ENCODE results near the gene NPB.

NPB gene

DNA sequence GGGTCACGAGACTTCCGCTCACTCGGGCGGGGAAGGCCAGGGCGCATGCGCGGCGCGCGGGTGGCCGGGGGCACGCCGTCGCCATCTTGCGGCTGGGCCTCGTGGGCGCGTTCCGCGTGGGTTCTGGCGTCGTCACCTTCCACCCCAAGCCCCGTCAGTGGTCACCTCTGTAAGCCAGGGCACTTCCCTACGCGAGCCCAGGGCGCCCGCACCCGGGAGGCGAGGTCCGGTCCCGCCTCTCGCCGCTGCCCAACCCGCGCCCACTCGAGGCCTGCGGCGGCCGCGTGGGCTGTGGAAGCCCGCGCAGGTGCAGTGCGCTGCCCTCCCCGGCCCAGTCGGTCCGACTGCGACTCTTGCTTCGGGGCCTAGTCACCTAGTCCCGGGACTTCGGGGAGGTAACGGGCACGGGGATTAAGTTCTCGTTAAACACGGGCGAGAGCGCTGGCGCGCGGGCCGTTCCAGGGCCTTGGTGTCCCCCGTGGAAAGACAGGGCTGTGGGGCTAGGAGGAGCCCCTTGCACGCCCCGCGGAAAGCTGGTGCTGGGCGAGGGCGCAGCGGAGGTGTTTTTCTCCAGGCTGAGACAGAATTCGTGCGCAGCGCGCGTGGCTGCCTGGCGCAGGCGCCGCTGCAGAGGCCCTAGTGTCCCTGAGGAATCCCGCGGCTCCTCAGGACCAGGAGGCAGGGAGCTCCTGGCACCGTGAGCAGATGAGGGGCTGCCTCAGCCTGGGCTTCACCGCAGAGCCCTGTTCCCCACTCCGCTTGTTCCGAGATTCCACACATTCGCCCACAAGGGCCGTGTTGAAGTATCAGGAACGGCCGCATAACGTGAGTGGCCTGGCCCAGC is 30.4 kb upstream of the NPB start (continued):
- TF ChIP-seq SP7 (tag by site-specific recombination; IDR thresholded peaks at IDR 0.05) (peak; percentile 42), IKZF3 (tag by site-specific recombination; IDR thresholded peaks at IDR 0.05) (peak; percentile 49; the same call in 1 of the 2 replicates), ZNF830 (tag by site-specific recombination; IDR thresholded peaks at IDR 0.05; ENCODE audit: low read depth) (no peak), WT1 (tag by site-specific recombination; IDR thresholded peaks at IDR 0.05) (no peak; the same call in 1 of the 2 replicates), ZNF670 (tag by site-specific recombination; IDR thresholded peaks at IDR 0.05; ENCODE audit: low read depth) (no peak), ZNF175 (tag by site-specific recombination; IDR thresholded peaks at IDR 0.05) (no peak), ZNF555 (tag by site-specific recombination; conservative IDR thresholded peaks at IDR 0.05) (no peak), ZNF776 (tag by site-specific recombination; IDR thresholded peaks at IDR 0.05; ENCODE audit: borderline replicate concordance) (no peak), ZNF654 (tag by site-specific recombination; IDR thresholded peaks at IDR 0.05; ENCODE audit: low read depth) (no peak), GLIS1 (tag by site-specific recombination; IDR thresholded peaks at IDR 0.05) (peak; percentile 60), ZBTB17 (tag by site-specific recombination; IDR thresholded peaks at IDR 0.05) (no peak), ZNF416 (tag by site-specific recombination; IDR thresholded peaks at IDR 0.05) (no peak), ZNF701 (tag by site-specific recombination; IDR thresholded peaks at IDR 0.05) (no peak), TRIM28 (IDR thresholded peaks at IDR 0.05; ENCODE audit: borderline replicate concordance, low read length) (peak; percentile 13; the same call in 1 of the 2 replicates), BCL11B (tag by site-specific recombination; IDR thresholded peaks at IDR 0.05; ENCODE audit: low read depth) (peak; percentile 24; the same call in 1 of the 2 replicates), ZNF426 (tag by site-specific recombination; IDR thresholded peaks at IDR 0.05) (no peak)
- TF ChIP-seq, protein P1, sequence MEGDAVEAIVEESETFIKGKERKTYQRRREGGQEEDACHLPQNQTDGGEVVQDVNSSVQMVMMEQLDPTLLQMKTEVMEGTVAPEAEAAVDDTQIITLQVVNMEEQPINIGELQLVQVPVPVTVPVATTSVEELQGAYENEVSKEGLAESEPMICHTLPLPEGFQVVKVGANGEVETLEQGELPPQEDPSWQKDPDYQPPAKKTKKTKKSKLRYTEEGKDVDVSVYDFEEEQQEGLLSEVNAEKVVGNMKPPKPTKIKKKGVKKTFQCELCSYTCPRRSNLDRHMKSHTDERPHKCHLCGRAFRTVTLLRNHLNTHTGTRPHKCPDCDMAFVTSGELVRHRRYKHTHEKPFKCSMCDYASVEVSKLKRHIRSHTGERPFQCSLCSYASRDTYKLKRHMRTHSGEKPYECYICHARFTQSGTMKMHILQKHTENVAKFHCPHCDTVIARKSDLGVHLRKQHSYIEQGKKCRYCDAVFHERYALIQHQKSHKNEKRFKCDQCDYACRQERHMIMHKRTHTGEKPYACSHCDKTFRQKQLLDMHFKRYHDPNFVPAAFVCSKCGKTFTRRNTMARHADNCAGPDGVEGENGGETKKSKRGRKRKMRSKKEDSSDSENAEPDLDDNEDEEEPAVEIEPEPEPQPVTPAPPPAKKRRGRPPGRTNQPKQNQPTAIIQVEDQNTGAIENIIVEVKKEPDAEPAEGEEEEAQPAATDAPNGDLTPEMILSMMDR (tag by site-specific recombination; IDR thresholded peaks at IDR 0.05), result peak; percentile 95
- TF ChIP-seq, protein P2, sequence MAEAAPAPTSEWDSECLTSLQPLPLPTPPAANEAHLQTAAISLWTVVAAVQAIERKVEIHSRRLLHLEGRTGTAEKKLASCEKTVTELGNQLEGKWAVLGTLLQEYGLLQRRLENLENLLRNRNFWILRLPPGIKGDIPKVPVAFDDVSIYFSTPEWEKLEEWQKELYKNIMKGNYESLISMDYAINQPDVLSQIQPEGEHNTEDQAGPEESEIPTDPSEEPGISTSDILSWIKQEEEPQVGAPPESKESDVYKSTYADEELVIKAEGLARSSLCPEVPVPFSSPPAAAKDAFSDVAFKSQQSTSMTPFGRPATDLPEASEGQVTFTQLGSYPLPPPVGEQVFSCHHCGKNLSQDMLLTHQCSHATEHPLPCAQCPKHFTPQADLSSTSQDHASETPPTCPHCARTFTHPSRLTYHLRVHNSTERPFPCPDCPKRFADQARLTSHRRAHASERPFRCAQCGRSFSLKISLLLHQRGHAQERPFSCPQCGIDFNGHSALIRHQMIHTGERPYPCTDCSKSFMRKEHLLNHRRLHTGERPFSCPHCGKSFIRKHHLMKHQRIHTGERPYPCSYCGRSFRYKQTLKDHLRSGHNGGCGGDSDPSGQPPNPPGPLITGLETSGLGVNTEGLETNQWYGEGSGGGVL (tag by site-specific recombination; IDR thresholded peaks at IDR 0.05), result peak; percentile 51; the same call in 1 of the 2 replicates
- TF ChIP-seq, protein P3, sequence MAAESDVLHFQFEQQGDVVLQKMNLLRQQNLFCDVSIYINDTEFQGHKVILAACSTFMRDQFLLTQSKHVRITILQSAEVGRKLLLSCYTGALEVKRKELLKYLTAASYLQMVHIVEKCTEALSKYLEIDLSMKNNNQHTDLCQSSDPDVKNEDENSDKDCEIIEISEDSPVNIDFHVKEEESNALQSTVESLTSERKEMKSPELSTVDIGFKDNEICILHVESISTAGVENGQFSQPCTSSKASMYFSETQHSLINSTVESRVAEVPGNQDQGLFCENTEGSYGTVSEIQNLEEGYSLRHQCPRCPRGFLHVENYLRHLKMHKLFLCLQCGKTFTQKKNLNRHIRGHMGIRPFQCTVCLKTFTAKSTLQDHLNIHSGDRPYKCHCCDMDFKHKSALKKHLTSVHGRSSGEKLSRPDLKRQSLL (tag by site-specific recombination; IDR thresholded peaks at IDR 0.05), result no peak
- TF ChIP-seq, protein P4, sequence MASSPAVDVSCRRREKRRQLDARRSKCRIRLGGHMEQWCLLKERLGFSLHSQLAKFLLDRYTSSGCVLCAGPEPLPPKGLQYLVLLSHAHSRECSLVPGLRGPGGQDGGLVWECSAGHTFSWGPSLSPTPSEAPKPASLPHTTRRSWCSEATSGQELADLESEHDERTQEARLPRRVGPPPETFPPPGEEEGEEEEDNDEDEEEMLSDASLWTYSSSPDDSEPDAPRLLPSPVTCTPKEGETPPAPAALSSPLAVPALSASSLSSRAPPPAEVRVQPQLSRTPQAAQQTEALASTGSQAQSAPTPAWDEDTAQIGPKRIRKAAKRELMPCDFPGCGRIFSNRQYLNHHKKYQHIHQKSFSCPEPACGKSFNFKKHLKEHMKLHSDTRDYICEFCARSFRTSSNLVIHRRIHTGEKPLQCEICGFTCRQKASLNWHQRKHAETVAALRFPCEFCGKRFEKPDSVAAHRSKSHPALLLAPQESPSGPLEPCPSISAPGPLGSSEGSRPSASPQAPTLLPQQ (tag by site-specific recombination; IDR thresholded peaks at IDR 0.05), result peak; percentile 57
- TF ChIP-seq, protein P5, sequence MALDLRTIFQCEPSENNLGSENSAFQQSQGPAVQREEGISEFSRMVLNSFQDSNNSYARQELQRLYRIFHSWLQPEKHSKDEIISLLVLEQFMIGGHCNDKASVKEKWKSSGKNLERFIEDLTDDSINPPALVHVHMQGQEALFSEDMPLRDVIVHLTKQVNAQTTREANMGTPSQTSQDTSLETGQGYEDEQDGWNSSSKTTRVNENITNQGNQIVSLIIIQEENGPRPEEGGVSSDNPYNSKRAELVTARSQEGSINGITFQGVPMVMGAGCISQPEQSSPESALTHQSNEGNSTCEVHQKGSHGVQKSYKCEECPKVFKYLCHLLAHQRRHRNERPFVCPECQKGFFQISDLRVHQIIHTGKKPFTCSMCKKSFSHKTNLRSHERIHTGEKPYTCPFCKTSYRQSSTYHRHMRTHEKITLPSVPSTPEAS (tag by site-specific recombination; IDR thresholded peaks at IDR 0.05), result no peak
- TF ChIP-seq, protein P6, sequence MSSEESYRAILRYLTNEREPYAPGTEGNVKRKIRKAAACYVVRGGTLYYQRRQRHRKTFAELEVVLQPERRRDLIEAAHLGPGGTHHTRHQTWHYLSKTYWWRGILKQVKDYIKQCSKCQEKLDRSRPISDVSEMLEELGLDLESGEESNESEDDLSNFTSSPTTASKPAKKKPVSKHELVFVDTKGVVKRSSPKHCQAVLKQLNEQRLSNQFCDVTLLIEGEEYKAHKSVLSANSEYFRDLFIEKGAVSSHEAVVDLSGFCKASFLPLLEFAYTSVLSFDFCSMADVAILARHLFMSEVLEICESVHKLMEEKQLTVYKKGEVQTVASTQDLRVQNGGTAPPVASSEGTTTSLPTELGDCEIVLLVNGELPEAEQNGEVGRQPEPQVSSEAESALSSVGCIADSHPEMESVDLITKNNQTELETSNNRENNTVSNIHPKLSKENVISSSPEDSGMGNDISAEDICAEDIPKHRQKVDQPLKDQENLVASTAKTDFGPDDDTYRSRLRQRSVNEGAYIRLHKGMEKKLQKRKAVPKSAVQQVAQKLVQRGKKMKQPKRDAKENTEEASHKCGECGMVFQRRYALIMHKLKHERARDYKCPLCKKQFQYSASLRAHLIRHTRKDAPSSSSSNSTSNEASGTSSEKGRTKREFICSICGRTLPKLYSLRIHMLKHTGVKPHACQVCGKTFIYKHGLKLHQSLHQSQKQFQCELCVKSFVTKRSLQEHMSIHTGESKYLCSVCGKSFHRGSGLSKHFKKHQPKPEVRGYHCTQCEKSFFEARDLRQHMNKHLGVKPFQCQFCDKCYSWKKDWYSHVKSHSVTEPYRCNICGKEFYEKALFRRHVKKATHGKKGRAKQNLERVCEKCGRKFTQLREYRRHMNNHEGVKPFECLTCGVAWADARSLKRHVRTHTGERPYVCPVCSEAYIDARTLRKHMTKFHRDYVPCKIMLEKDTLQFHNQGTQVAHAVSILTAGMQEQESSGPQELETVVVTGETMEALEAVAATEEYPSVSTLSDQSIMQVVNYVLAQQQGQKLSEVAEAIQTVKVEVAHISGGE (tag by site-specific recombination; conservative IDR thresholded peaks at IDR 0.05; ENCODE audit: low read depth), result peak; percentile 53; the same call in 1 of the 2 replicates
- TF ChIP-seq, protein P7, sequence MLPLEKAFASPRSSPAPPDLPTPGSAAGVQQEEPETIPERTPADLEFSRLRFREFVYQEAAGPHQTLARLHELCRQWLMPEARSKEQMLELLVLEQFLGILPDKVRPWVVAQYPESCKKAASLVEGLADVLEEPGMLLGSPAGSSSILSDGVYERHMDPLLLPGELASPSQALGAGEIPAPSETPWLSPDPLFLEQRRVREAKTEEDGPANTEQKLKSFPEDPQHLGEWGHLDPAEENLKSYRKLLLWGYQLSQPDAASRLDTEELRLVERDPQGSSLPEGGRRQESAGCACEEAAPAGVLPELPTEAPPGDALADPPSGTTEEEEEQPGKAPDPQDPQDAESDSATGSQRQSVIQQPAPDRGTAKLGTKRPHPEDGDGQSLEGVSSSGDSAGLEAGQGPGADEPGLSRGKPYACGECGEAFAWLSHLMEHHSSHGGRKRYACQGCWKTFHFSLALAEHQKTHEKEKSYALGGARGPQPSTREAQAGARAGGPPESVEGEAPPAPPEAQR (tag by site-specific recombination; IDR thresholded peaks at IDR 0.05), result peak; percentile 73; the same call in 1 of the 2 replicates
- TF ChIP-seq, protein P8, sequence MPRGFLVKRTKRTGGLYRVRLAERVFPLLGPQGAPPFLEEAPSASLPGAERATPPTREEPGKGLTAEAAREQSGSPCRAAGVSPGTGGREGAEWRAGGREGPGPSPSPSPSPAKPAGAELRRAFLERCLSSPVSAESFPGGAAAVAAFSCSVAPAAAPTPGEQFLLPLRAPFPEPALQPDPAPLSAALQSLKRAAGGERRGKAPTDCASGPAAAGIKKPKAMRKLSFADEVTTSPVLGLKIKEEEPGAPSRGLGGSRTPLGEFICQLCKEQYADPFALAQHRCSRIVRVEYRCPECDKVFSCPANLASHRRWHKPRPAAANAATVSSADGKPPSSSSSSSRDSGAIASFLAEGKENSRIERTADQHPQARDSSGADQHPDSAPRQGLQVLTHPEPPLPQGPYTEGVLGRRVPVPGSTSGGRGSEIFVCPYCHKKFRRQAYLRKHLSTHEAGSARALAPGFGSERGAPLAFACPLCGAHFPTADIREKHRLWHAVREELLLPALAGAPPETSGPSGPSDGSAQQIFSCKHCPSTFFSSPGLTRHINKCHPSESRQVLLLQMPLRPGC (tag by site-specific recombination; IDR thresholded peaks at IDR 0.05), result peak; percentile 66
